Bronchial smooth muscle cell (primary cell): Measurements from ENCODE around the gene ZNF460. TPM values are rescaled to one million over a fixed set of nuclear protein-coding genes. Genes with fewer than 3 reads are reported as not detected.

Experiments used
- total RNA-seq: library from RNA; depleted of rRNA; stranded (reverse); fragments of >200 nt; gene quantifications from 2 replicates; pipeline ENCODE4 v1.2.1, GENCODE V29; 2014

The ZNF460 gene
- 43.7 and 67.3 TPM in 2 replicates for total RNA-seq

GRCh38 chr19:57280165-57280961 lies at the start of gene ZNF460:
ZNF460 (plus strand) TSS chr19:57280485; CDS start chr19:57280807, 322 bp downstream.

GRCh38 chr19:57240311-57241090 lies 39.8 kb upstream of the ZNF460 start, which contains the start of gene ZNF805:
ZNF805 (plus strand) TSS chr19:57240632; CDS start chr19:57240892, 260 bp downstream.

DNA sequence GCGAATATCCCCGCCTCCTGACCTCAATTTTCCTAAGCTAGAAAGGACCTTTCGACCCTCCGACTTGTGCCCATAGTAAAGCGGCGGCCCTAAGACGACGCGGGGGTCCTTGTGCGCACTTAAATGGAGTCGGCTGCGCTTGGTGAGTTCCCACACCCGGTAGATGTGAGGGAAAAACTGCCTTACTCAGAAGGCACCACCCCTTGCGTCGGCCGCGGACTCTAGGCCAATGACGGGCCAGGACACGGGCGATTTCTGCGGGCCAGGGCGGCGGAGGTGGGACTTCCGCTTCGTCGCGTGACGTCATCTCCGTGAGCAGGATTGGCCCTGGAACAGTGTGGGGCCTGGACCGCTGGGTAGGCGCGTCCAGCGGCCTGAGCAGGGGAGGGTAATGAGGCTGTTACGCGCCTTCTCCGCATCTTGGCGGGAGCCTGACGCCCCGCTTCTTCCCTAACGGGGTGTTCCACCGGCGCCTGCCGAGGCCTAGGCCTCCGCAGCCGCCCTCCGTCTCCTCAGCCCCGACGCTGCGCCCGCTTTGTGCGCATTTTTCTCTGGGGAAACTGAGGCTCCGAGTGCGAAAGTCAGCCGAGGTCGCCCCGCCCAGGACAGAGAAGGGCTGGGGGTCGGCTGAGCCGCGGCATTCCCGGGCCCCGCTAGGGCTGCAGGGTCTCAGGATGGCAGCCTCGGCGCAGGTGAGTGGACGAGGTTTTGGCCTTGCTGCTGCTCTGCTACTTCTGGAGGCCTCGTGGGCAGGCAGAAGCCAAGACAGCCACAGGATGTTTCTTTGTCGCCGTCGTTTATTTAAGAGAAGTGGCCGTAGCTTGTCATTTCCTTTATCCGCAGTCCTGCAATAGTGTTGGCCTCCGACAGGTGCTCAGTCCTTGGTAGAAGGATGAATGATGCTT lies 40.1 kb downstream of the ZNF460 start, which contains the start of gene ZNF543:
Gene ZNF543 (plus strand): TSS at position 293 of the 905 bp plus-strand sequence. CDS start 382 bp downstream, at position 675.

Other genes starting within 250 kb of the ZNF460 start
- gene USP29, start 160.5 kb upstream of the ZNF460 start, total RNA-seq = under 0.01 TPM in 1 of 2 replicates, not detected in the other
- not detected in 2 replicates for gene ZIM3, start 135.3 kb upstream of the ZNF460 start, total RNA-seq
- gene DUXA, start 113.0 kb upstream of the ZNF460 start, total RNA-seq = not detected in 2 replicates
- gene ZNF264, start 89.0 kb upstream of the ZNF460 start, total RNA-seq = 17.3 and 35.2 TPM in 2 replicates
- gene AURKC, start 49.5 kb upstream of the ZNF460 start, total RNA-seq = 0.17 and 0.63 TPM in 2 replicates
- 23.2 and 29.2 TPM in 2 replicates for gene ZNF805, start 39.9 kb upstream of the ZNF460 start, total RNA-seq
- 7.1 and 7.3 TPM in 2 replicates for gene ZNF543, start 40.0 kb downstream of the ZNF460 start, total RNA-seq
- 9.1 and 13.6 TPM in 2 replicates for gene ZNF304, start 70.8 kb downstream of the ZNF460 start, total RNA-seq
- gene TRAPPC2B, start 83.1 kb downstream of the ZNF460 start, total RNA-seq = 11.9 and 12.9 TPM in 2 replicates
- gene ZNF547, start 83.1 kb downstream of the ZNF460 start, total RNA-seq = 4.6 and 8.1 TPM in 2 replicates
- 20.3 and 27.6 TPM in 2 replicates for gene ZNF548, start 109.4 kb downstream of the ZNF460 start, total RNA-seq
- gene ZNF17, start 130.7 kb downstream of the ZNF460 start, total RNA-seq = 10.6 and 17.0 TPM in 2 replicates
- 6.8 and 8.3 TPM in 2 replicates for gene ZNF749, start 154.8 kb downstream of the ZNF460 start, total RNA-seq
- 0.34 and 0.95 TPM in 2 replicates for gene VN1R1, start 176.7 kb downstream of the ZNF460 start, total RNA-seq
- gene ZNF772, start 197.1 kb downstream of the ZNF460 start, total RNA-seq = 13.3 and 22.4 TPM in 2 replicates
- gene ZNF419, start 207.3 kb downstream of the ZNF460 start, total RNA-seq = 14.2 and 14.5 TPM in 2 replicates
- gene ZNF773, start 219.5 kb downstream of the ZNF460 start, total RNA-seq = 15.6 and 17.2 TPM in 2 replicates
- gene ZNF549, start 246.9 kb downstream of the ZNF460 start, total RNA-seq = 4.3 and 5.4 TPM in 2 replicates